GM12878 (cell line): ENCODE results near the gene EVC. TPM values are rescaled to one million over a fixed set of nuclear protein-coding genes. Genes with fewer than 3 reads are reported as not detected.

Experiments used
- ATAC-seq: fragments of 200-7000 bp; cut with Tn5 transposase; 3 replicates; pipeline ENCODE4 v1.9.1; 2020; ENCODE audit warnings: mild to moderate bottlenecking, moderate library complexity
- BruUV-seq: library from RNA; stranded (reverse); fragments of 400-500 nt; replicated peaks from 2 replicates; lab custom pipeline; 2021; lab: Mats Ljungman, UMichigan
- CTCF ChIA-PET: fragments of 300-600 bp; sonication (Branson Sonifier 250); formaldehyde crosslinking; extraction: SDS; loops from one replicate; lab custom pipeline; 2021; ENCODE audit warnings: inconsistent platforms; lab: Yijun Ruan, JAX
- POLR2A ChIA-PET: fragments of 350-600 bp; formaldehyde crosslinking; extraction: SDS; loops from one replicate; lab custom pipeline; 2021; ENCODE audit warnings: inconsistent platforms; lab: Charles Lee
- RAD21 ChIA-PET: fragments of 300-600 bp; sonication (Branson Sonifier 250); formaldehyde crosslinking; loops from one replicate; lab custom pipeline; 2023; ENCODE audit warnings: antibody characterized with exemption; ENCODE audit not compliant: unreplicated experiment; lab: Charles Lee
- SMC1A ChIA-PET: fragments of 300-600 bp; sonication (Branson Sonifier 250); formaldehyde crosslinking; loops from one replicate; lab custom pipeline; 2023; ENCODE audit not compliant: unreplicated experiment, uncharacterized antibody; lab: Charles Lee
- DNase-seq: peaks from one replicate; pipeline ENCODE4 v3.0.0-alpha.2; 2011; ENCODE audit warnings: low read depth, low spot score
- FAIRE-seq: peaks from 3 replicates; lab custom pipeline; 2011; peaks lifted over from hg19 to GRCh38; lab: Jason Lieb, UNC
- H2AFZ ChIP-seq: 2 replicates; pipeline ENCODE4 v1.6.0; 2011; ENCODE audit warnings: low read depth, low read length, control low read depth; ENCODE audit not compliant: control insufficient read depth
- H3K27ac ChIP-seq: 2 replicates; pipeline ENCODE4 v1.5.1; 2011; ENCODE audit warnings: control low read depth; ENCODE audit not compliant: control insufficient read depth, insufficient read depth
- H3K27me3 ChIP-seq, 2 experiments: replicated peaks in 1 of 2; 2 replicates each; pipeline versions ENCODE4 v1.6.0 to v1.6.1; 2011; ENCODE audit warnings: low read length in 1 of 2; ENCODE audit not compliant: control insufficient read depth in 2 of 2, insufficient read depth in 2 of 2
- H3K36me3 ChIP-seq, 2 experiments: 2 replicates each; pipeline ENCODE4 v1.5.1; 2011; ENCODE audit warnings: low read length in 1 of 2; ENCODE audit not compliant: control insufficient read depth in 2 of 2, insufficient read depth in 2 of 2
- H3K4me1 ChIP-seq: 2 replicates; pipeline ENCODE4 v1.6.1; 2011; ENCODE audit warnings: mild to moderate bottlenecking, low read length, moderate library complexity, mixed read lengths; ENCODE audit not compliant: control insufficient read depth, insufficient read depth
- H3K4me2 ChIP-seq: 2 replicates; pipeline ENCODE4 v1.6.0; 2011; ENCODE audit warnings: control low read depth; ENCODE audit not compliant: control insufficient read depth, insufficient read depth
- H3K4me3 ChIP-seq: fragments of 200-600 bp; sonication (generic); 2 replicates; pipeline ENCODE4 v1.5.1; 2016
- H3K79me2 ChIP-seq: 2 replicates; pipeline ENCODE4 v1.6.0; 2011; ENCODE audit warnings: low read length; ENCODE audit not compliant: control insufficient read depth, insufficient read depth
- H3K9ac ChIP-seq: 2 replicates; pipeline ENCODE4 v1.8.0; 2011; ENCODE audit warnings: low read length, control low read depth, mixed read lengths; ENCODE audit not compliant: control insufficient read depth, insufficient read depth
- H3K9me3 ChIP-seq: replicated peaks from 3 replicates; pipeline ENCODE4 v1.5.1; 2011; ENCODE audit warnings: mild to moderate bottlenecking, low read length; ENCODE audit not compliant: control insufficient read depth, insufficient read depth
- H4K20me1 ChIP-seq: 2 replicates; pipeline ENCODE4 v1.6.0; 2011; ENCODE audit not compliant: control insufficient read depth, insufficient read depth
- CEBPZ ChIP-seq: fragments of 150-350 bp; IDR thresholded peaks from 2 replicates; pipeline ENCODE4 v1.6.1; 2016; ENCODE audit warnings: low read depth, low read length
- EED ChIP-seq: sonication (generic); IDR thresholded peaks from 2 replicates; pipeline ENCODE4 v1.6.1; 2016; ENCODE audit warnings: antibody characterized with exemption, low read depth
- ESRRA ChIP-seq: IDR thresholded peaks from 2 replicates; pipeline ENCODE4 v1.6.1; 2012; ENCODE audit warnings: mild to moderate bottlenecking, low read length, improper control_type of control experiment
- IKZF1 ChIP-seq: fragments of 450-650 bp; conservative IDR thresholded peaks from 2 replicates; pipeline ENCODE4 v1.6.1; 2017; ENCODE audit warnings: antibody characterized with exemption, mild to moderate bottlenecking
- KLF5 ChIP-seq: fragments of 450-650 bp; IDR thresholded peaks from 2 replicates; pipeline ENCODE4 v1.6.1; 2014; ENCODE audit warnings: mild to moderate bottlenecking; ENCODE audit not compliant: partially characterized antibody
- LARP7 ChIP-seq: fragments of 450-650 bp; IDR thresholded peaks from 2 replicates; pipeline ENCODE4 v1.6.1; 2017; ENCODE audit warnings: mild to moderate bottlenecking
- POLR2AphosphoS5 ChIP-seq: IDR thresholded peaks from 2 replicates; pipeline ENCODE4 v1.6.1; 2011; ENCODE audit warnings: mild to moderate bottlenecking, low read length, inconsistent platforms
- SIN3A ChIP-seq: IDR thresholded peaks from 2 replicates; pipeline ENCODE4 v1.6.1; 2012; ENCODE audit warnings: low read depth, low read length, improper control_type of control experiment
- TCF3 ChIP-seq: IDR thresholded peaks from 2 replicates; pipeline ENCODE4 v1.6.1; 2012; ENCODE audit warnings: low read depth, mild to moderate bottlenecking, low read length, borderline replicate concordance; ENCODE audit not compliant: insufficient read depth
- WGBS: methylation state at CpG from one replicate; pipeline ENCODE4 v1.1.6; 2016; ENCODE audit warnings: low lambda C conversion rate; ENCODE audit not compliant: insufficient replicate concordance, insufficient coverage; ENCODE audit errors: missing lambda C conversion rate; 5-methylcytosine and 5-hydroxymethylcytosine counted together
- in situ Hi-C: fragments of 300-500 bp; cut with MboI; formaldehyde crosslinking; loops from 9 replicates; pipeline ENCODE4 v1.14.3; 2018; ENCODE audit warnings: mixed read lengths
- intact Hi-C: fragments of 100-400 bp; cut with micrococcal nuclease; formaldehyde crosslinking; loops from one replicate; pipeline ENCODE4 v1.14.2; 2022; ENCODE audit not compliant: unreplicated experiment
- polyA plus RNA-seq, 11 experiments: library from polyadenylated mRNA; depleted of rRNA in 4 of 11; unstranded in 6 of 11; stranded (reverse) in 5 of 11; fragments of >200 nt; fragmentation: Nextera tagmentation in 4 of 11; fragmentation: Illumina TruSeq in 1 of 11; extraction: Ambion mirVana in 4 of 11; extraction: Trizol in 1 of 11; gene quantifications; 1 replicate in 1 of 11; 2 replicates in 10 of 11; pipeline versions ENCODE4 v1.2.1 to v1.2.3, GENCODE V29; 2011 to 2016; ENCODE audit warnings: inconsistent platforms in 2 of 11, missing spikeins in 2 of 11, low read depth in 1 of 11
- total RNA-seq, 4 experiments: library from RNA; depleted of rRNA in 3 of 4; stranded (reverse); fragments of >200 nt in 3 of 4; fragmentation: Illumina TruSeq in 1 of 4; extraction: Trizol in 1 of 4; gene quantifications; 2 replicates each; pipeline versions ENCODE4 v1.2.1 to v1.2.3, GENCODE V29; 2013 to 2021
- TF ChIP-seq, protein P1 (sequence below): fragments of 450-650 bp; IDR thresholded peaks from 2 replicates; pipeline ENCODE4 v1.6.1; 2016; ENCODE audit warnings: mild to moderate bottlenecking, moderate library complexity, borderline replicate concordance

The EVC gene
- total and polyA plus RNA-seq, 10 of the 15 experiments (the other 5 are each of a cell fraction or from before 2014, with no cell fraction given) = 0.87 to 55.9 (median 15.6) TPM

- no peak for TF ChIP-seq LARP7
- TF ChIP-seq IKZF1 = peak; percentile 57
- peak; percentile 64 for TF ChIP-seq EED
Measured at GRCh38 chr4:5705647-5706320, 5.2 kb upstream of the EVC start (continued).

- no peaks in the 10 kb centered on the region for H3K27me3 ChIP-seq
- ChIA-PET CTCF (interaction anchor here (2.5 kb wide), 1 partner anchor 8 kb away, joined by 8 read pairs; no protein-coding TSS in a partner anchor), POLR2A (interaction anchor here (1.5 kb wide), 1 partner anchor 10 kb away, joined by 3 read pairs; no protein-coding TSS in a partner anchor), SMC1A (interaction anchor here (1.1 to 1.4 kb wide), 2 partner anchors 8 to 24 kb away, joined by 4 read pairs; no protein-coding TSS in a partner anchor), RAD21 (interaction anchor here (1.3 to 3.3 kb wide), 3 partner anchors 9 to 48 kb away, joined by 3 to 11 read pairs (median 5); no protein-coding TSS in a partner anchor)
- no peaks in the 10 kb centered on the region for H4K20me1 ChIP-seq
- 24% methylated on average over 11 of the region's 11 CpGs for WGBS
- H3K27ac ChIP-seq = no peak overlapping the region
- DNase-seq (no peak), FAIRE-seq (no peak), ATAC-seq (peak; percentile 11)
- no TSS peak for BruUV-seq
- H3K4me1 ChIP-seq = peaks cover 11% of the 10 kb centered on the region
- no peaks in the 10 kb centered on the region; the same call in 2 of the 3 replicates for H3K9me3 ChIP-seq
- H2AFZ ChIP-seq = no peak overlapping the region
- H3K79me2 ChIP-seq = peaks cover 3% of the 10 kb centered on the region
- TF ChIP-seq LARP7 (no peak), KLF5 (no peak), POLR2AphosphoS5 (no peak), CEBPZ (no peak), SIN3A (no peak), TCF3 (no peak), ESRRA (no peak)
- TF ChIP-seq, protein P1, sequence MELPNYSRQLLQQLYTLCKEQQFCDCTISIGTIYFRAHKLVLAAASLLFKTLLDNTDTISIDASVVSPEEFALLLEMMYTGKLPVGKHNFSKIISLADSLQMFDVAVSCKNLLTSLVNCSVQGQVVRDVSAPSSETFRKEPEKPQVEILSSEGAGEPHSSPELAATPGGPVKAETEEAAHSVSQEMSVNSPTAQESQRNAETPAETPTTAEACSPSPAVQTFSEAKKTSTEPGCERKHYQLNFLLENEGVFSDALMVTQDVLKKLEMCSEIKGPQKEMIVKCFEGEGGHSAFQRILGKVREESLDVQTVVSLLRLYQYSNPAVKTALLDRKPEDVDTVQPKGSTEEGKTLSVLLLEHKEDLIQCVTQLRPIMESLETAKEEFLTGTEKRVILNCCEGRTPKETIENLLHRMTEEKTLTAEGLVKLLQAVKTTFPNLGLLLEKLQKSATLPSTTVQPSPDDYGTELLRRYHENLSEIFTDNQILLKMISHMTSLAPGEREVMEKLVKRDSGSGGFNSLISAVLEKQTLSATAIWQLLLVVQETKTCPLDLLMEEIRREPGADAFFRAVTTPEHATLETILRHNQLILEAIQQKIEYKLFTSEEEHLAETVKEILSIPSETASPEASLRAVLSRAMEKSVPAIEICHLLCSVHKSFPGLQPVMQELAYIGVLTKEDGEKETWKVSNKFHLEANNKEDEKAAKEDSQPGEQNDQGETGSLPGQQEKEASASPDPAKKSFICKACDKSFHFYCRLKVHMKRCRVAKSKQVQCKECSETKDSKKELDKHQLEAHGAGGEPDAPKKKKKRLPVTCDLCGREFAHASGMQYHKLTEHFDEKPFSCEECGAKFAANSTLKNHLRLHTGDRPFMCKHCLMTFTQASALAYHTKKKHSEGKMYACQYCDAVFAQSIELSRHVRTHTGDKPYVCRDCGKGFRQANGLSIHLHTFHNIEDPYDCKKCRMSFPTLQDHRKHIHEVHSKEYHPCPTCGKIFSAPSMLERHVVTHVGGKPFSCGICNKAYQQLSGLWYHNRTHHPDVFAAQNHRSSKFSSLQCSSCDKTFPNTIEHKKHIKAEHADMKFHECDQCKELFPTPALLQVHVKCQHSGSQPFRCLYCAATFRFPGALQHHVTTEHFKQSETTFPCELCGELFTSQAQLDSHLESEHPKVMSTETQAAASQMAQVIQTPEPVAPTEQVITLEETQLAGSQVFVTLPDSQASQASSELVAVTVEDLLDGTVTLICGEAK = no peak
- H3K9ac ChIP-seq = no peak overlapping the region
- intact Hi-C loops (no loop called here), in situ Hi-C loops (no loop called here)
- peak overlapping the region; percentile 64; the same call in 1 of the 2 replicates for H3K4me3 ChIP-seq
- H3K4me2 ChIP-seq = peak overlapping the region; percentile 40; the same call in 1 of the 2 replicates
- no peaks in the 10 kb centered on the region for H3K36me3 ChIP-seq
Measured at GRCh38 chr4:5706486-5707290, 4.3 kb upstream of the EVC start.
